Renal pelvis (tissue), 4 donors: ENCODE measurements around the gene DPY19L1. TPM values are rescaled to one million over a fixed set of nuclear protein-coding genes. Genes with fewer than 3 reads are reported as not detected.
"Not testable (repeated sequence)": the region's sequence is repeated elsewhere in the genome, so short reads cannot be mapped to it uniquely, and the experiment has no call there.

Source experiments
- DNase-seq: peaks from one replicate; pipeline ENCODE4 v3.0.0-alpha.2; 2013
- polyA plus RNA-seq, 3 donors: library from polyadenylated mRNA; unstranded; fragments of 120-200 nt; gene quantifications; one replicate each; pipeline ENCODE4 v1.2.1, GENCODE V29; 2013; ENCODE audit not compliant: insufficient read length in 3 of 3

Gene DPY19L1
- polyA plus RNA-seq, 3 donors, result 26.0 to 33.2 (median 29.6) TPM

DNA sequence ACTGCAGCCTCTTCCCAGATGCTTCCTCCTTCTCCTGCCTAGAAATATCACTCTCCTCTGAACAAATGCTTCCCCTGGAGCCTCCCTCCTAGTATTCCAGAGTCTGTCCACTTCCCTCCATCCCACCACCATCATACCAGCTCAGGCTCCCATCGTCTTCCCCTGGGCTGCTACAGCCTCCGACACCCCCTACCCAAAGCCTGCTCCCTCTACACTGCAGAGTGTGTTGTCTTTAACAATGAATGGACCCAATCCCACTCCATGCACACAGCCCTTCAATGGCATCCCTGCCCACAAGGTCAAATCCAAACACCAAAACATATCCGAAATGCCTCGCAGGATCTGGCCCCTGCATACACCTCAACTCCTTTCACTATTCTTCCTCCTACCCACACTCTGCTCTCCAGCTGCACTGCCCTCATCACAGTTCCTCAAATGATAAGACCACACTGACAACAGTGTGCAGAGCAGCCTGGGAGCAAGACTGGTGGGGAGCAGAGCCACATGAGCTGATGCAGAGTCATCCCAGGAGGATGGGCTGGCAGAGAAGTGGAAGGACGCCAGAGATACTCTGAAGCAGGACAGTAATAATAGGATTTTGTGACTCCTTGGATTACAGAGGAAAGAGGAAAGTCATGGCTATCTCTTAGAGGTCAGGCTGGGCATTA is 40.7 kb downstream of the DPY19L1 start:
- DNase-seq, result not testable (repeated sequence)

DNA sequence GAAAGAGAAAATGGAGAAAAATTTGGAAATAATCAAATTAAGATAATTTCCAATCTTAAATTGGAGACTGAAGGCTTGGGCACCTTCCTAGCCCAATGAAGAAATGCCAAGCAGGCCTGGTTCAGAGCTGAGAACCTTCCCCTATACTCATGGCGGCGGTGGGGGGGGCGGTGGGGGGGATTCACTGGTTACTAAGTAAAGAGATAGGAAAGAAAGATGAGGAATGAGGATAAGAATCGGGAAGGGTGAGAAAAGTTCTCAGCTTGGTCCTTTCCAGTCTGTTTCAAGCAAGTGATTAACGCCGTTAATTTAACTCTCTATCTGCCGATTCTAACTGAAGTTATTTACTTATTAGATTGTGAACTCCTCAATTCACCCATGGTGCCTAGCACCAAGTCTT is 41.5 kb downstream of the DPY19L1 start:
- no peak for DNase-seq

- DNase-seq, result no peak
These were observed 45.1 kb downstream of the DPY19L1 start for GRCh38 chr7:34991938-34992840.

GRCh38 chr7:34988442-34989125 is 48.7 kb downstream of the DPY19L1 start:
- DNase-seq, result not testable (repeated sequence)

DNA sequence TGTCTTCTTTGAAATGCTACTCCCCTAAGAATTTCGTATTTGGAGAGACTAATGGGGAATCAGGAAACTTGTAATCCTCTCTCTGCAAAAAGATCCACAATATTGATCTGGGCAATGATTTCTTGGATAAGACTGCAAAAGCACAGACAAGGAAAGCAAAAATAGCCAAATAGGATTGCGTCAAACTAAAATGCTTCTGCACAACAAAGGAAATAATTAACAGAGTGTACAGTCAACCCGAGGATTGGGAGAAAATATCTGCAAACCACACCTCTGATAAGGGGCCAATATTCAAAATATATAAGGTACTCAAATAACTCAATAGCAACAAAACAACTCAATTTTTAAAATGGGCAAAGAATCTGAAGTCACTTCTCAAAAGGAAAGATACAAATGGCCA is 52.1 kb downstream of the DPY19L1 start:
- not testable (repeated sequence) for DNase-seq

DNA sequence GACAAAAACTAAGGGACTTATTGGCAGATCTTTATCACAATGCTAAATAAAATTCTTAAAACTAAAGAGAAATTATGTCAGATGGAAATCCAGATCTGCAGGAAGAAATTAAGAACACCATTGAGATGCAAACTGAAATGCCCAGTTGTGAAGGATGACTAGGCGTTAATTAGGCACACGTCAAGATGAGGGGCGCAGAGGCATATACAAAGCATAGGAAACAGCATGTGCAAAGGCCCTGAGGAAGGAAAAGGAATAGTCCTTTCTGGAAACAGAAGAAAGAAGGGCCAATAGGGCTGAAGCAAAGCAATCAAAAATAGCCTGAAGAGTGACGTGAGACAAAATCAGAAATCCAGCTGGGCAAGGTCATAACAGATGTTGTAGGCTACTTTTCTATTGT is 53.1 kb downstream of the DPY19L1 start:
- DNase-seq, result not testable (repeated sequence)

DNA sequence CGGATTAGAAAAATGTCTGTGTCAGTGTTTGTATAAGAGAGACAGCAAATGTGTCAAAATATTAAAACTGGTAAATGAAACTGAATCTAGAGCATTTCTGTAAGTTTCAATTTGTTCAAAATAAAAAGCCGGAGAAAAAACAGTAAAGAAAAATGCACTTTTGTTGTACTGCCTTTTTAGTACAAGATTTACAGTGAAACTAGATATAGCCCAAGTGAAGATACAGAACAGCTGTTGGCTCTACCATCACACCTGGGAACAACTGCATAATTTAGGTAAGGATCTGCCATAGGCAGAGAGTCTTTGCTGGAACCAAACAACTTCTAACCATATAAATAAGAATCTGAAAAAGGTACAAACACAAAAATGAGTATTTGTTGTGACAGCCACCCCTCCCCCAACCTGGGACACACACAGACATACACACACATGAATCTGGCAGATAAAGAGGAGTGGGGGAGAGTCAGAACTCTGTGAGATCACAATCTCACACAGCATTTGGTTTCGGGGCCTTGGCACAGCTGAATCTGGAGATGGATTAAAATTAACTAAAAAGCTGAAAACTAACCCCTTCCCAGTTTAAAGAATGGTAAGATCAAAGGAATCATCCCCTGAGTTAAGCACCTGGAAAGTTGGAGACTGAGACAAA is 54.8 kb downstream of the DPY19L1 start:
- DNase-seq, result peak; percentile 11

GRCh38 chr7:34979124-34979523 is 58.2 kb downstream of the DPY19L1 start:
- DNase-seq, result not testable (repeated sequence)

DNA sequence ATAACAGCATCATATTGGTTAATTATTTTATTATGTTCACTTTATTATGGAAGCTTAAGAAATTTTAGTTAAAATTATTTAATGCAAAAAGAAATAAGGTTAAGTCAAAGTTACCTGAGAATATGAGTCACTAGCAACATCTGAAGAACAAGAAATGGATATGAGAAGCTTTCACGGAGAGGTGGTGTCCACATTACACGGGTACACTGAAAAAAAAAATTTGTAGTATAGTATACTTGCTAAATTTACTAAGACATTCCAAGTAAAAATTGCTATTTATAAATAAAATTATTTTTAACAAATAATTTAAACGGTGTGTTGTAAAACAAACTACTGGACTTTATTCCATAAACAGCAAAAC is 63.9 kb downstream of the DPY19L1 start:
- DNase-seq, result no peak

DNA sequence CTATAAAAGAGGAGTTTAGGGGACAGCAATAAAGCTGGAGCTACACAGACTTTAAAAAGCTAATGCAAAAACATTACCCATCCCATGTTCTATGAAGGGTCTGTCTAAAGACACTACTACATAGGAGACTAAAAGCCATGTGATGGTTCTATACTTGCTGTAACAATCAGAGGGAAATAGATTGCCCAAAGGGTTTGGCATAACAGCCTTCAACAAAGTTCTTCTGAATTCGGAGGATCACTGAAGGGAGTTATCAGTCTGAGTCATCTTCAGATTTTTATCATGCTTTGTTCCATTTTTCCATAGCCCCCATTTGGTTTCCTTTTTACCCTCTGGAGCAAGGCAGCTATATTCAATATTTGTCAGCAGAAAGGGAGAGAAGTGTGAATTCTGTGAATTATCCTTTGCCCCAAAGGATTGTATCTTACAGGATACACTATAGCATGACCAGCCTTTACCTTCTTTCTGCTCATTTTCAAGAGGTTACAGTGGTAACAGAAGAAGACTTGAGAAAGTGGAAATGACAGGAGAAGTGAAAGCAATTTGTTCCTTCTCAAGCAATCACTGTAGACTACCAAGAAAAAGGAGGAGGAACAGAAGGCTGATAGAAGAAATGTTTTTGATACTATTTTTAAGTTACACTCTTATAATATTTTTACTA is 64.4 kb downstream of the DPY19L1 start:
- DNase-seq, result not testable (repeated sequence)

DNA sequence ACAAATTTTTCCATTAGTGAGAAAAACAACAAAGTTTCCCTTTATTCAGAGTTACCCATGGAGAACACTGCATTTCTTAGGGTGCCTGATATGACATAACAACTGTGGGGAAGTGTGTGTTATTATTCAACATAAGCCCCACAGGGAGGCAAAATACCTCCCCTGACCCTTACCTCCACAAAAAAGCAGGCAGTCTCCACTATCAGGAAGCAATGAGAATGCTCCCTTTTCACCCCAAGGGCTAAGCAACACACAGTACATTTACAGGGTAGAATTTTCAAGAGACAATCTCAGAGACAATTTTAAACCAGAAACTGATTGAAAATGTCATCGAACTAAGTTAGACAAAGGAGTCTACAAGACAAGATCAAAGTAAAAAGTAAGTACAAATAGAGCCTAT is 69.5 kb downstream of the DPY19L1 start:
- not testable (repeated sequence) for DNase-seq

GRCh38 chr7:34966504-34966903 is 70.8 kb downstream of the DPY19L1 start:
- not testable (repeated sequence) for DNase-seq

GRCh38 chr7:34958021-34958420 is 79.3 kb downstream of the DPY19L1 start:
- no peak for DNase-seq

DNA sequence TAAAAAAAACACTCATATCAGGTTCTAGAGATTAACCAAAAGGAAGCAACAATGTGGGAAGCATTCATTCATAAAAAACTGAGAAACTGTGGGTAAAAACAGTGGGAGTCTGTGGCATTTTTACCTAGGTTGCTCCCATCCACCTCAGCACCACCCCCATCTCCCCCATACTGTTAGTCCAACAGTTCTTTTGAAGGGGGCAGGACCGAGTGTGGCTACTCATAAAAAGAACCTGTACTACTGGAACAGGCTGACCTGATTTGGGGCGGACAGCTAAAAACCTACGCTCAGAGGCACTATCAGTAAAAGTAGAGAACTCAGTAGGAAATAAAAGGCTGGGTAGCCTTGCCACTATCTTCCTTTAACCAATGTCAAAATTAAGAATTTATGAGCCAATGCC is 84.5 kb downstream of the DPY19L1 start:
- no peak for DNase-seq

- no peak for DNase-seq
These were observed 87.9 kb downstream of the DPY19L1 start for GRCh38 chr7:34949361-34949760.

- not testable (repeated sequence) for DNase-seq
These were observed 89.9 kb downstream of the DPY19L1 start for GRCh38 chr7:34947427-34947826.

GRCh38 chr7:34946486-34946885 is 90.8 kb downstream of the DPY19L1 start:
- no peak for DNase-seq

- not testable (repeated sequence) for DNase-seq
These were observed 91.3 kb downstream of the DPY19L1 start for GRCh38 chr7:34945894-34946477.

DNA sequence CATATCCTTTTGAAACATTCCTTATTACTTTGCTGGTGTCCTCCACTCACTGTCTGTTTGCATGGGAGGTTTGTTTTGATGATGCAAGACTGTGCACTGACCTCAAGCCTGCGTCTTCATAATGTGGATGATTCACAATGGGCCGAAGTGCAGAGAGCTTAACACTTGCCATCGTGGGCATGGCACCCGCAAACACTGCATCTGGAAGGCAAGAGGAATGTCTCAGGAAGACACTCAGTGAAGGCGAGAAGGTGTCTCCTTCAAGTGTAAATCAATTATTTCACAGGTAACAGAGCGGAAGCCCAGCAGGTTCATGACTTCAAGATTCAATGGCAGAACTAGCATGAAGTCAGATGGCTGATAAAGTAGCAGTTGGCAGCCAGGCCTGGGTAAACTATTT is 98.1 kb downstream of the DPY19L1 start:
- no peak for DNase-seq

DNA sequence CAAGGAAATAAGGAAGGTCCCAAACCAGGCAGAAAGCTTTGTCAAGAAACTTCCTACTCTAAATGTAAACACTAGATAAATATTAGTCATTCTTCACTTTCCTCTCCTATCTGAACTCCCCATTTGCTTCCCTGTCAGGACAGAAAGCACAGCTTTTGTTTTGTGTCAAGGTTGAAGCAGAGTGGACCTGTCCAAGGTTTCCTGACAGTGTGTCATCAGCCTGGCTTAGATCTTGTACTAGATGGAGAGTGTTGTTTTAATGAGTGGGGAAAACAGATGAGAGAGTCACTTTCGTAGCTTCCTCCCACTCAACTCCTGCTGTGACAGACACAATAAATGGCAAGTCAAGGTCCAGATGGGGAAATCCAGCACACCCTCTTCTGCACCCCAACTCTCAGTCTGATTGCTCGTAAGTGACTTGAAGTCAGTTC is 101.5 kb downstream of the DPY19L1 start:
- not testable (repeated sequence) for DNase-seq

DNA sequence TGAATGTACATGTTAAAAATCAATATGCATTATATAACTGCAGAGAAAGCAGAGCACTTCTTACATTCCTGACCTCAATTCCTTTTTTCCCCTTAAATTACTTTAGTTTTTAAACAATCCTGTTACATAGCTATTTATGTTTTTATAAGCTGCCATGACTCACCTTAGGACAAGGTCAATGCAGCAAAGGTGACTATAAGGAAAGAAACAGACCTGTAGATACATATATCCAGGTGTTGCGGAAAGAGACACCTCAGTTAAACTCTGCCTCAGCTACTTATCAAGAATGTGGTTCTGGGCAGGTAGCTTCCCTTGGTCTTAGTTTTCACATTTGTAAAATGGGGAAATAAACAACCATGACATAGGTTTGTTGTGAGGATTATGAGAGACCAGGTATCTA is 105.5 kb downstream of the DPY19L1 start:
- DNase-seq, result no peak
